Left renal pelvis (tissue), 4 donors: Measurements from ENCODE around the gene OPA3. TPM values are rescaled to one million over a fixed set of nuclear protein-coding genes. Genes with fewer than 3 reads are reported as not detected.

ENCODE experiments used
- DNase-seq, 4 donors: peaks; one replicate each; pipeline ENCODE4 v3.0.0-alpha.2; 2013; ENCODE audit warnings: low read depth in 4 of 4, low spot score in 3 of 4
- polyA plus RNA-seq, 4 donors: library from polyadenylated mRNA; unstranded; fragments of 120-200 nt; gene quantifications; one replicate each; pipeline ENCODE4 v1.2.1, GENCODE V29; 2013; ENCODE audit not compliant: insufficient read length in 4 of 4

OPA3 gene
- polyA plus RNA-seq, 4 donors: 6.4 to 10.9 (median 10.1) TPM

DNA sequence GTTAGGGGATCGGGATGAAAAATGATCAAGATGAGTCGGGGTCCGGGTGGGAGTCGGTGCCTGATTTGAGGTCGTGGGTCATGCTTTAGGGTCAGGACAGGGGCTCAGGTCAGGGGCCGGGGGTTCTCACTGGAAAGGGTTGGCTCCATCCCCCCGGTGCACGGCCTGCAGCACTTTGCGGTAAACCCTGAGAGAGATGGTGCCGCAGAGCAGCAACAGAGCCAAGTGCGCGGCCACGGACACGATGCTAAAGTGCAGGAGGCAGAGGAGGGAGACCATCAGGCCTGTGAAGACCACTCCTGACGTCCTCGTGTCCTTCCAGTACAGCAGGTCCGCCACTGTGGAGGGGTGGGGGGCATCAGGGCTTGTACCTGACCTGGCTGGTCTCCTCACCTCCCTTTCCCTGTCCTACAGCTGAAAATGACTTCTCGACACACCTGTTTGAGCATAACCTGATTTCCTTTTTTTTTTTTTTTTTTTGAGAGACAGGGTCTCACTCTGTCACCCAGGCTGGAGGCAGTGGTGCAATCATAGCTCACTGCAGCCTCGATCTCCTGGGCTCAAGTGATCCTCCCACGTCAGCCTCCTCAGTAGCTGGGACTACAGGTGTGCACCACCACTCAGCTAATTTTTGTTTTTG lies 95.3 kb downstream of the OPA3 start:
- no peak for DNase-seq

DNA sequence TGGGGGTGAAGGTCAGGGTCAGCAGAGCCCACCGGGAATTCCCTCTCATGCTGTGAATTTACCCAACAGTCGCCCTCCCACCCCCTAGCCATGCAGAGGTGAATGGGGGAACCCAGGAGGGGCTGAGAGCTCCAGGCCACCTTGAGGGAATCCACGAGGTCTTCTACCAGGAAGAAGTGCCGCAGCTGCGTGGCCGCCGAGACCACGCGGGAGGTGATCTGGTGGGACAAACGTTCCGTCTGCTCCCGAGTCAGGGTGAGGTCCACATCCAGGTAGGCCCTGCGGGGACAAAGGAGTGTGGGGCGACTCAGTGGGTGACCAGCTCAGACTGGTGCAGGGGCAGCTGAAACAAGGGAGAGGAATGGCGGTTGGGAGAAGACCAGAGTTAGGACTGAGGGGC lies 95.9 kb downstream of the OPA3 start:
- no peak for DNase-seq

DNA sequence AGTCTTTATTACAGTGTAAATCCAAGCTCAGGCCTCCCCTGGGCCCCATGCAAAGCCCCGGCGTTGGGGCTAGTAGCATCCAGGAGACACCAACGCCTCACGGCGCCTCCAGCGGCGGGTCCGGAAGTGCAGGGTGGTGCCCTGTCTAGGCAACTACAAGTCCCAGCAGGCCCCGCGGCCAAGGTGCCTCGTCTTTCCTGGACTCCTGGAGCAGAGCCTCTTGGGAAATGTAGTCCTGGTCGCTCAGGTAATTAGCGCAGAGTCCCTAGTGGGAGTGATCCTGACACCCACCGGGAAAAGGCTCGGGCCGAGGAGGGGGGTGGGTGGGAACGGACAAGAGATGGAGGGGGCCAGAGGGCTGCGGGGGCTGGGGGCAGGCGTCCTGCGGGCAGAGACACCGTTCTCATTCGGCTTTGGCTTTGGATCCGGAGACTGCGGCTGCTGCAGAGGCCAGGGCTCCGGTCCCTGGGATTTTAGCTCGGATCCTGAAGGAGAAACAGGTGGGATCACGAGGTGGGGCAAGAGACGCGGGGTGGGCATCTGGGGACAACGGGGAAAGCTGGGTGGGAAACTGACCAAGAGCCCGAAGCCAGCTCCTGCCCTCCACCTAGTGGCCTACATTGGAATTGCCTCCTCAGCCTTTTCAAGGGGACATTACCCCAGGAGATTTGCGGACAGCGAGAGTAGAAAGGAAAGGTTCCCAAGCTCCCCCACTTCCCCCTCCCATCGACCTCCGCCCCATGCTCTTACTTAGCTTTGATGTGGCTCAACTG lies 99.1 kb downstream of the OPA3 start:
- DNase-seq: peak in 1 of 4 donors; percentile 76

DNA sequence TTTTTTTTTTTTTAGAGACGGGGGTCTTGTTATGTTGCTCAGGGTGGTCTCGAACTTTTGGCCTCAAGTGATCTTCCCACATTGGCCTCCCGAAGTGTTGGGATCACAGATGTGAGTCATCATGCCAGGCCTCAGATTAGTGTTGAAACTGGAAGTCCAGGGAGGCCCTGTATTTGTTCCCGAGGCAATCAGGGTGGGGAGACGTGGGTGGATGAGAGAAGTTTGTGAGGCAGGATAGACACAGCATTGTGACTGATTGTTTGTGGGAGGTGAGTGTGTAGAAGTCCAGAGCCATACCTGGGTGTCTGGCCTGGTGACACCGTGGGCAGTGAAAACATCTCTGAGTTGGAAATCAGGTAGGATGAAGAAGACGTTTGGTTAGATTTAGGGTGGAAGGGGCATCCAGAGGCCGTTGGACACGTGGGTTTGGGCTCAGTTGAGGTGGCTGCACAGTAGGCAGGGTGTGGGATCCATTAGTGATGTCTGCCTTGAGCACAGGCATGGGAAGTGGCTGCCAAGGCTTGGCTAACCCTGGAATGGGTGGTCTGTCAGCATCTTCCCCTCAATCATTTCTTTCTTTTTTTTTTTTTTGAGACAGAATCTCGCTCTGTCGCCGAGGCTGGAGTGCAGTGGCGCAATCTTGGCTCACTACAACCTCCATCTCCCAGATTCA lies 100.2 kb downstream of the OPA3 start:
- DNase-seq: no peak

DNA sequence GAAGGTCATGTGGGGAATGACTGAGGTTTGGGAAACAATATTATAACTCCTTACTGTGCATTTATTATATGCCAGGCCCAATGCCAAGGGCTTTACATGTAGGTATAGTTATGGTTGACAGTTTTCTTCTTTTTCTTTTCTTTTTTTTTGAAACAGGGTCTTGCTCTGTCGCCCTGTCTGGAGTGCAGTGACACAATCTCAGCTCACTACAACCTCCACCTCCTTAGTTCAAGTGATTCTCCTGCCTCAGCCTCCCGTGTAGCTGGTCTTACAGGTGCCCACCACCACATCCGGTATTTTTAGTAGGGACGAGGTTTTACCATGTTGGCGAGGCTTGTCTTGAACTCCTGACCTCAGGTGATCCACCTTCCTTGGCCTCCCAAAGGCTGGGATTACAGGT lies 101.6 kb downstream of the OPA3 start:
- DNase-seq: no peak

DNA sequence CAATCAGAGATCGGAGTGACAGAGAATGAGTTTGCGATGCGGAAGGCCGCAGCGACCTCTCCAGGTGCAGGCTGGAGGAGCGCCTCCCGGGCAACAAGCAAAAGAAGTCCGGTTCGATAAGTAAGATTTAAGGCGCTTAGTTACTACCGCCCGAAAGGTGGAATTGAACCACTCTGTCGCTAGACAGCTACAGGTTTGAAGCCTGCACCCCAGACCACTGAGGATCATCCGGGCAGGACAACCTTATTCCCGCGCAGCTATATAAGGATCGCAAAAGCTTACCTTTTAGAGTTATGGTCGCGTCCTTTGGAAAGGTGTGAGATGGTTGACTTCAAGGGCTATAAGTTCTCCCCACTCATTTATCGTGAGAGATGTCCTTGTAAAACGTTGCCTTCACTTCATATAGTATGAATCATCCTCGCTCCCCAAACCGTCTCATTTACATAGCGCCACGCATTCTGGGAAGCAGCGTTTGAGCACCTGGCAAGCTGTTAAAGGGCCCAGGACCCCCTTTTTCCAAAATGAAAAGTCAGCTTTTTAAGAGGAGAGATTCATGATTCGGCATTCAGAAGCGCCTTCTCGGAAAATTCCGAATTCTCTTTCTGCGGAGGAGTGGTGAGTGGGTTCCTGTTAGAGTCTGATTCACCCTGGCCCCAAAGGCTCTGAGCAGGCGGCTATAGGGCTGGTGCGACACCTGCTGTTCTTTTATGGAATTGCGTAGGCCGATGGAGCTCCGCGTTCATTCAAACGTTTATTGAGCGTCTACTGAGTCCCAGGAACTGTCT lies 106.0 kb downstream of the OPA3 start:
- peak; percentile 75 to 88 (median 82) for DNase-seq

DNA sequence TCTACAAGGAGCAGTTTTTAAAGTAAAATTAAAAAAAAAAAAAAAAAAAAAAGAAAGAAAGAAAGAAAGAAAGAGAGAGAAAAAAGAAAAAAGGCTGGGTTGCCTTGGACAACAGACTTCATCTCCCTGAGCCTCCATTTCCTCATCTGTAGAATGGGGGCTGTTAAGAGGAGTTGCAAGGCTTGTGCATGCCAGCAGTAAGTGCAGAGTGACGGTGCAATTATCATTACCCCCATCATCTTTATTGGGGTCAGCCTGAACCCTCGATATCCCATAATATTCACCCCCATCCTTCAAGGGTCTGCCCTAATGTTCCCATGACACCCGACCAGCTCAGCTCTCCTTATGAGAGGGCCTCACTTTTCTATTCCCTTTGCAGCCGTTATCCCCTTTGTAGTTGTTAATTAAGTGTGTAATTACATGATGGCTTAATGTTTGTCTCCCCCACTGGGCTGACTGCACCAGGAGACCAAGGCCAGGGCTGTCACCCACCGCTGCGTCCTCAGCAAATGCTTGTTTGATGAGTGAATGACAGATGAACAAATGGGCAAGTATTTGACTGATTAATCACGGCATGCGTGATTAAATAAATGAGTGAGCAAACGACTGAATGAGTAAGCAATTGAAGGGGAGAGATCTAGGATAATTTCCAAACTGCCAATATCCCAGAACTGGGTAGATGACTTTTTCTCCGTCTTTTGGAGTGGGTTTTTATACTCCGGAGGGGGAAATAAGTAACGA lies 106.7 kb downstream of the OPA3 start:
- DNase-seq: no peak

Other genes with a start within 250 kb of the OPA3 start
- gene KLC3, start 244.1 kb downstream of the OPA3 start, polyA plus RNA-seq: 1 to 10 TPM in 2 of 4 donors, under 1 TPM in 2; 0.27 to 2.1 (median 1.3) TPM
- 10 to 100 TPM; 24.9 to 39.9 (median 31.8) TPM for gene ERCC2, start 214.2 kb downstream of the OPA3 start, polyA plus RNA-seq
- 10 to 100 TPM in 1 of 4 donors, 1 to 10 TPM in 3; 8.3 to 16.4 (median 9.1) TPM for gene PPP1R13L, start 179.7 kb downstream of the OPA3 start, polyA plus RNA-seq
- 1 to 10 TPM; 2.6 to 5.1 (median 3.6) TPM for gene POLR1G, start 178.2 kb downstream of the OPA3 start, polyA plus RNA-seq
- gene ERCC1, start 160.9 kb downstream of the OPA3 start, polyA plus RNA-seq: 10 to 100 TPM; 70.0 to 92.5 (median 79.3) TPM
- 1,000 to 10,000 TPM in 1 of 4 donors, 10 to 100 TPM in 1, 1 to 10 TPM in 2; 4.3 to 1,673 (median 9.8) TPM for gene FOSB, start 116.8 kb downstream of the OPA3 start, polyA plus RNA-seq
- gene RTN2, start 87.8 kb downstream of the OPA3 start, polyA plus RNA-seq: 10 to 100 TPM in 1 of 4 donors, 1 to 10 TPM in 3; 7.3 to 11.7 (median 8.2) TPM
- under 1 TPM in 3 of 4 donors, not detected in 1; 0.20 to 0.71 (median 0.56) TPM for gene PPM1N, start 86.4 kb downstream of the OPA3 start, polyA plus RNA-seq
- gene VASP, start 77.3 kb downstream of the OPA3 start, polyA plus RNA-seq: 10 to 100 TPM; 41.8 to 58.4 (median 53.4) TPM
- gene GPR4, start 17.4 kb upstream of the OPA3 start, polyA plus RNA-seq: 1 to 10 TPM; 2.9 to 5.1 (median 4.3) TPM
- 10 to 100 TPM; 13.8 to 29.3 (median 19.0) TPM for gene EML2, start 54.6 kb upstream of the OPA3 start, polyA plus RNA-seq
- 1 to 10 TPM in 1 of 4 donors, under 1 TPM in 3; 0.33 to 1.2 (median 0.56) TPM for gene GIPR, start 83.4 kb upstream of the OPA3 start, polyA plus RNA-seq
- 100 to 1,000 TPM; 276 to 346 (median 299) TPM for gene SNRPD2, start 107.2 kb upstream of the OPA3 start, polyA plus RNA-seq
- gene QPCTL, start 107.9 kb upstream of the OPA3 start, polyA plus RNA-seq: 10 to 100 TPM in 1 of 4 donors, 1 to 10 TPM in 3; 4.6 to 12.1 (median 8.0) TPM
- 10 to 100 TPM; 12.4 to 23.2 (median 13.2) TPM for gene FBXO46, start 146.1 kb upstream of the OPA3 start, polyA plus RNA-seq
- gene MEIOSIN, start 148.6 kb upstream of the OPA3 start, polyA plus RNA-seq: not detected
- 10 to 100 TPM; 15.9 to 32.4 (median 25.9) TPM for gene SIX5, start 184.4 kb upstream of the OPA3 start, polyA plus RNA-seq
- gene DMPK, start 197.7 kb upstream of the OPA3 start, polyA plus RNA-seq: 10 to 100 TPM; 32.8 to 69.8 (median 48.1) TPM
- 10 to 100 TPM; 25.4 to 47.1 (median 33.7) TPM for gene DMWD, start 208.0 kb upstream of the OPA3 start, polyA plus RNA-seq
- not detected for gene RSPH6A, start 230.5 kb upstream of the OPA3 start, polyA plus RNA-seq